GM03348 (cell line): ENCODE data around the gene CALHM5.
A peak's percentile ranks its signal among the peaks of the same experiment; 100 is the strongest.

ENCODE experiments used
- DNase-seq: peaks from one replicate; pipeline ENCODE4 v3.0.0; 2012; ENCODE audit warnings: low spot score

Gene CALHM5

GRCh38 chr6:116508527-116508926, 2.9 kb upstream of the CALHM5 start:
- no peak for DNase-seq

GRCh38 chr6:116512111-116512559, 696 bp downstream of the CALHM5 start:
- DNase-seq = no peak

GRCh38 chr6:116512734-116513133, 1.3 kb downstream of the CALHM5 start:
- DNase-seq = no peak

- DNase-seq = no peak
These were observed 1.9 kb downstream of the CALHM5 start for GRCh38 chr6:116513224-116513875.

GRCh38 chr6:116514111-116514510, 2.7 kb downstream of the CALHM5 start:
- DNase-seq = no peak

GRCh38 chr6:116515141-116515540, 3.7 kb downstream of the CALHM5 start:
- no peak for DNase-seq

GRCh38 chr6:116518621-116519368, 7.4 kb downstream of the CALHM5 start:
- no peak for DNase-seq

GRCh38 chr6:116522896-116523295, 11.5 kb downstream of the CALHM5 start:
- DNase-seq = no peak

GRCh38 chr6:116524236-116524635, 12.8 kb downstream of the CALHM5 start:
- DNase-seq = no peak

- DNase-seq = no peak
These were observed 16.7 kb downstream of the CALHM5 start for GRCh38 chr6:116528133-116528532.

- peak; percentile 27 for DNase-seq
These were observed 17.3 kb downstream of the CALHM5 start for GRCh38 chr6:116528780-116529179.

GRCh38 chr6:116529466-116530290, 18.2 kb downstream of the CALHM5 start:
- DNase-seq = no peak

GRCh38 chr6:116530436-116530835, 19.0 kb downstream of the CALHM5 start:
- DNase-seq = no peak

GRCh38 chr6:116531675-116532570, 20.5 kb downstream of the CALHM5 start:
- peak; percentile 74 for DNase-seq

GRCh38 chr6:116533233-116533957, 22.0 kb downstream of the CALHM5 start:
- DNase-seq = no peak

- no peak for DNase-seq
These were observed 23.7 kb downstream of the CALHM5 start for GRCh38 chr6:116535109-116535508.

- DNase-seq = peak; percentile 50
These were observed 24.8 kb downstream of the CALHM5 start for GRCh38 chr6:116536216-116536621.

- DNase-seq = no peak
These were observed 31.0 kb downstream of the CALHM5 start for GRCh38 chr6:116542426-116542825.

GRCh38 chr6:116543149-116543548, 31.7 kb downstream of the CALHM5 start:
- no peak for DNase-seq

- no peak for DNase-seq
These were observed 34.2 kb downstream of the CALHM5 start, which contains the start of gene TRAPPC3L for GRCh38 chr6:116545651-116546050. TRAPPC3L (minus strand) TSS chr6:116545684; CDS start chr6:116545514, 170 bp downstream.

- DNase-seq = no peak
These were observed 35.9 kb downstream of the CALHM5 start for GRCh38 chr6:116547358-116547757.
